ENCODE data around the gene NR3C1. TPM values are rescaled to one million over a fixed set of nuclear protein-coding genes. Genes with fewer than 3 reads are reported as not detected.
"Not testable (repeated sequence)": the region's sequence is repeated elsewhere in the genome, so short reads cannot be mapped to it uniquely, and the experiment has no call there.

The NR3C1 gene
- total and polyA plus RNA-seq, 4 donors = 27.5 to 79.7 (median 58.0) TPM

- Histone ChIP-seq H3K4me1 (ENCODE audit: control insufficient read depth, insufficient read depth, low read length) (peaks cover 4% of the 10 kb centered on the region), H3K4me3 (ENCODE audit: low read depth, low read length) (no peak overlapping the region), H3K27ac (ENCODE audit: low read depth, low read length) (no peak overlapping the region), H3K9me3 (ENCODE audit: control insufficient read depth, insufficient read depth, low read length) (no peaks in the 10 kb centered on the region), H3K36me3 (ENCODE audit: control insufficient read depth, insufficient read depth, low read length) (no peaks in the 10 kb centered on the region), H3K27me3 (ENCODE audit: control insufficient read depth, insufficient read depth, low read length) (no peaks in the 10 kb centered on the region)
- WGBS (ENCODE audit: insufficient coverage) = no CpG with 5 or more reads among the region's 3 CpGs
- DNase-seq (ENCODE audit: low read depth in 4 of 6, low spot score in 6 of 6) = no peak
Measured at GRCh38 chr5:143340891-143341685, 62.4 kb downstream of the NR3C1 start.

DNA sequence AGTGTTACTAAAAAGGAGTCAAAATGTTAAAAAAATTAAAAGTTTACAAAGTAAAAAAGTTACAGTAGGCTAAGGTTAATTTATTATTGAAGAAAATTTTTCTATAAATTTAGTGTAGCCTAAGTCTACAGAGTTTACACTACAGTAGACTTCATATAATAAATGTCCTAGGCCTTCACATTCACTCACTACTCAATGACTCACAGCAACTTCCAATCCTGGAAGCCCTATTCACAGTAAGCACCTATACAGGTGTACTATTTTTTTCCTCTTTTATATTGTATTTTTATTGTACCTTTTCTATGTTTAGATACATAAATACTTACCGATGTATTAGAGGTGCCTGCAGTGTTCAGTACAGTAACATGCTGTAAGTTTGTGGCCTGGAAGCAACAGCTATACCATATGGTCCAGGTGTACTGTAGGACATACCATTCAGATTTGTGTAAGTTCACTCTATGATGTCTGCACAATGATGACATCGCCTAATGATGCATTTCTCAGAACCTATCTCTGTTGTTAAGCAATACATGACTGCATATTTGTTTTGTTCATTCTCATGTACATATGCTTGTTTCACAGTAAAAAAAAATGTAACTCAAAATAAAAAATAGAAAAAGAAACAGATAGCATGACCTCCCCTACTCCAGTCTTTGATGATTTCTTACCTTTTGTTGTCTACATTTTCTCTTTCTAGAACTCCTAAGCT lies 64.7 kb downstream of the NR3C1 start:
- Histone ChIP-seq H3K36me3 (ENCODE audit: control insufficient read depth, insufficient read depth, low read length) (no peaks in the 10 kb centered on the region), H3K4me3 (ENCODE audit: low read depth, low read length) (no peak overlapping the region), H3K9me3 (ENCODE audit: control insufficient read depth, insufficient read depth, low read length) (no peaks in the 10 kb centered on the region), H3K4me1 (ENCODE audit: control insufficient read depth, insufficient read depth, low read length) (peaks cover 4% of the 10 kb centered on the region), H3K27me3 (ENCODE audit: control insufficient read depth, insufficient read depth, low read length) (no peaks in the 10 kb centered on the region), H3K27ac (ENCODE audit: low read depth, low read length) (no peak overlapping the region)
- no peak for DNase-seq (ENCODE audit: low read depth in 4 of 6, low spot score in 6 of 6)
- WGBS (ENCODE audit: insufficient coverage) = no CpG with 5 or more reads among the region's 2 CpGs

DNA sequence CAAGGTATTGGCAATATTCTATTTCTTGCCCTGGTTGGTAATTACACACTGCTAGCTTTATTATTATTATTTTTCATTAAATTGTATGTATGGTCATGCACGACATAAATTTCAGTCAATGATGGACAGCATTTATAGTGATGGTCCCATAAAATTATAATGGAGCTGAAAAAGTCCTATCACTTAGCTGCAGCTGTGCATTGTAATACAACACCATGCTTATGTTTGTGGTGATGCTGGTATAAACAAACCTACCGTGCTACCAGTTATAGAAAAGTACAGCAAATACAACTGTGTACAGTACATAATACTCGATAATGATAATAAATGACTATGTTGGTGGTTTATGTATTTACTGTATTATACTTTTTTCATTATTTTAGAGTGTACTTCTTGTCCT lies 65.5 kb downstream of the NR3C1 start:
- Histone ChIP-seq H3K27ac (ENCODE audit: low read depth, low read length) (no peak overlapping the region), H3K4me3 (ENCODE audit: low read depth, low read length) (no peak overlapping the region), H3K9me3 (ENCODE audit: control insufficient read depth, insufficient read depth, low read length) (no peaks in the 10 kb centered on the region), H3K4me1 (ENCODE audit: control insufficient read depth, insufficient read depth, low read length) (peaks cover 4% of the 10 kb centered on the region), H3K36me3 (ENCODE audit: control insufficient read depth, insufficient read depth, low read length) (no peaks in the 10 kb centered on the region), H3K27me3 (ENCODE audit: control insufficient read depth, insufficient read depth, low read length) (no peaks in the 10 kb centered on the region)
- no peak for DNase-seq (ENCODE audit: low read depth in 4 of 6, low spot score in 6 of 6)
- no CpG with 5 or more reads among the region's 3 CpGs for WGBS (ENCODE audit: insufficient coverage)

GRCh38 chr5:143336485-143336884 lies 67.0 kb downstream of the NR3C1 start:
- no peak for DNase-seq (ENCODE audit: low read depth in 4 of 6, low spot score in 6 of 6)
- Histone ChIP-seq H3K9me3 (ENCODE audit: control insufficient read depth, insufficient read depth, low read length) (no peaks in the 10 kb centered on the region), H3K4me1 (ENCODE audit: control insufficient read depth, insufficient read depth, low read length) (peaks cover 4% of the 10 kb centered on the region), H3K36me3 (ENCODE audit: control insufficient read depth, insufficient read depth, low read length) (no peaks in the 10 kb centered on the region), H3K27ac (ENCODE audit: low read depth, low read length) (no peak overlapping the region), H3K27me3 (ENCODE audit: control insufficient read depth, insufficient read depth, low read length) (no peaks in the 10 kb centered on the region), H3K4me3 (ENCODE audit: low read depth, low read length) (no peak overlapping the region)
- 91% methylated on average over 6 of the region's 6 CpGs for WGBS (ENCODE audit: insufficient coverage)

- no peak for DNase-seq (ENCODE audit: low read depth in 4 of 6, low spot score in 6 of 6)
- no peaks in the 10 kb centered on the region for H3K36me3 ChIP-seq (ENCODE audit: control insufficient read depth, insufficient read depth, low read length)
- WGBS (ENCODE audit: insufficient coverage) = no CpG with 5 or more reads among the region's 3 CpGs
- no peaks in the 10 kb centered on the region for H3K27me3 ChIP-seq (ENCODE audit: control insufficient read depth, insufficient read depth, low read length)
- no peak overlapping the region for H3K4me3 ChIP-seq (ENCODE audit: low read depth, low read length)
- H3K9me3 ChIP-seq (ENCODE audit: control insufficient read depth, insufficient read depth, low read length) = no peaks in the 10 kb centered on the region
- no peak overlapping the region for H3K27ac ChIP-seq (ENCODE audit: low read depth, low read length)
- peaks cover 4% of the 10 kb centered on the region for H3K4me1 ChIP-seq (ENCODE audit: control insufficient read depth, insufficient read depth, low read length)
Measured at GRCh38 chr5:143334903-143335302, 68.6 kb downstream of the NR3C1 start.

DNA sequence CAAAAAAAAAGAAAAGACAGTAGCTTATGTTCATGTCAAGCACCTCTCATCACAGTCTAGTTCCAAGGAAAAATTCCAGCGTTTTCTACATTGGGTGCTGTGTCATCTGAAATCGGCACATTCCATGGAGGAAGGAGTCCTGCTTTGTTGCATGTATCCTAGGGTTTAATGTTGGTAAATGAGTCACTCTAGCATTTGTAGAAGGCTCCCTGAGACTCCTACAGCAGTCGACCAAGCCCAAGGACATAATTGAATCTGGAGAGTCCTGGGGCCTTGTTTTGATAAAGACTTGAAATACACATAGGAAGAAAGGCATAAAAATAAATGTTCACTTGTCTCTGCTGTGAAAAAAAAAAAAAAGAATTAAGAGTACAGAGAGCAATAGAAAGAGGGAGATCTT lies 69.1 kb downstream of the NR3C1 start:
- WGBS (ENCODE audit: insufficient coverage) = 100% methylated on average over 1 of the region's 3 CpGs
- H3K27me3 ChIP-seq (ENCODE audit: control insufficient read depth, insufficient read depth, low read length); H3K36me3 ChIP-seq (ENCODE audit: control insufficient read depth, insufficient read depth, low read length); H3K4me3 ChIP-seq (ENCODE audit: low read depth, low read length); H3K27ac ChIP-seq (ENCODE audit: low read depth, low read length); DNase-seq (ENCODE audit: low read depth in 4 of 6, low spot score in 6 of 6); H3K9me3 ChIP-seq (ENCODE audit: control insufficient read depth, insufficient read depth, low read length); H3K4me1 ChIP-seq (ENCODE audit: control insufficient read depth, insufficient read depth, low read length): not testable (repeated sequence)

DNA sequence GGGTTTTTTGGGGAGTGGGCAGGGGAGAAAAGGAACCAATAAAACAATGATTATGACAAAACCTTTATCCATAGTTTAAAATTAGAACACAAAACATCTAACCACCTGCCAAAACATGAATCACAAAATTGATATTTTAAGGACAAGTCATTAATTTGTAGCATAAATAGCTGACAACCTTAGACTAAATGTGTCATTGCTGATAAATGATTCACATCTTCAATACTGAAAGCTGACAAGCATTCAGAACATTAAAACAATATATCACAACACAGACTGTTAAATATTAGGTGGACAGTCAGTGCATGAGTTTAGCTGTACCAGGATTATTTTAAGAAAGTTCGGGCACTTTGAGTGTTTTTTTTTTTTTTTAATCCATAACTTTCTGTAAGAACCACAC lies 71.5 kb downstream of the NR3C1 start:
- no peak for DNase-seq (ENCODE audit: low read depth in 4 of 6, low spot score in 6 of 6)
- Histone ChIP-seq H3K27ac (ENCODE audit: low read depth, low read length) (no peak overlapping the region), H3K4me1 (ENCODE audit: control insufficient read depth, insufficient read depth, low read length) (peaks cover 4% of the 10 kb centered on the region), H3K27me3 (ENCODE audit: control insufficient read depth, insufficient read depth, low read length) (no peaks in the 10 kb centered on the region), H3K9me3 (ENCODE audit: control insufficient read depth, insufficient read depth, low read length) (peaks cover 5% of the 10 kb centered on the region), H3K36me3 (ENCODE audit: control insufficient read depth, insufficient read depth, low read length) (no peaks in the 10 kb centered on the region), H3K4me3 (ENCODE audit: low read depth, low read length) (no peak overlapping the region)
- WGBS (ENCODE audit: insufficient coverage) = no CpG with 5 or more reads among the region's 1 CpG

DNA sequence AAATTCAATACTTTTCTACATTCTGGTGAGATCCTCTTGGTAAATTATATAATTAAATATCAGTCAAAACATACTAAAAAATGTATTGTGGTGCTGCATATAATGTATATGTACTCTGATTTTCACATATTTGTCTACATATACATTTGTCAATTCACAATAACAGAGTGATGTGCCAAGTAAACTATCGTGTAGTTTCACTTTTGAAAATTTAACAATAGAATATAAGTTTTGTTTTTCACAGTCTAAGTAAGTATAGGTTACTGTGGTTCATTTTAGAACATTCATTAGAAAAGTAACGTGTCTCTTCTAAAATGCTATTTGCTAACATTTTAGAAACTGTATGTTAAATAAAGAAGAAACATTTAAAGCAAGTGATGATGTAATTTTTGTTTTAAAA lies 73.6 kb downstream of the NR3C1 start:
- no CpG with 5 or more reads among the region's 2 CpGs for WGBS (ENCODE audit: insufficient coverage)
- H3K9me3 ChIP-seq (ENCODE audit: control insufficient read depth, insufficient read depth, low read length) = peaks cover 5% of the 10 kb centered on the region
- no peaks in the 10 kb centered on the region for H3K36me3 ChIP-seq (ENCODE audit: control insufficient read depth, insufficient read depth, low read length)
- H3K27me3 ChIP-seq (ENCODE audit: control insufficient read depth, insufficient read depth, low read length) = no peaks in the 10 kb centered on the region
- DNase-seq (ENCODE audit: low read depth in 4 of 6, low spot score in 6 of 6) = no peak
- no peaks in the 10 kb centered on the region for H3K4me1 ChIP-seq (ENCODE audit: control insufficient read depth, insufficient read depth, low read length)
- H3K4me3 ChIP-seq (ENCODE audit: low read depth, low read length) = no peak overlapping the region
- no peak overlapping the region for H3K27ac ChIP-seq (ENCODE audit: low read depth, low read length)

- H3K9me3 ChIP-seq (ENCODE audit: control insufficient read depth, insufficient read depth, low read length) = peaks cover 5% of the 10 kb centered on the region
Measured at GRCh38 chr5:143328589-143329220, 74.8 kb downstream of the NR3C1 start.

More at GRCh38 chr5:143328589-143329220, 74.8 kb downstream of the NR3C1 start:
- Histone ChIP-seq H3K4me1 (ENCODE audit: control insufficient read depth, insufficient read depth, low read length) (no peaks in the 10 kb centered on the region), H3K4me3 (ENCODE audit: low read depth, low read length) (no peak overlapping the region), H3K27ac (ENCODE audit: low read depth, low read length) (no peak overlapping the region), H3K36me3 (ENCODE audit: control insufficient read depth, insufficient read depth, low read length) (no peaks in the 10 kb centered on the region), H3K27me3 (ENCODE audit: control insufficient read depth, insufficient read depth, low read length) (no peaks in the 10 kb centered on the region)
- WGBS (ENCODE audit: insufficient coverage) = 87% methylated on average over 4 of the region's 5 CpGs
- no peak for DNase-seq (ENCODE audit: low read depth in 4 of 6, low spot score in 6 of 6)
